ENCODE measurements around the gene ELAVL2.

DNA sequence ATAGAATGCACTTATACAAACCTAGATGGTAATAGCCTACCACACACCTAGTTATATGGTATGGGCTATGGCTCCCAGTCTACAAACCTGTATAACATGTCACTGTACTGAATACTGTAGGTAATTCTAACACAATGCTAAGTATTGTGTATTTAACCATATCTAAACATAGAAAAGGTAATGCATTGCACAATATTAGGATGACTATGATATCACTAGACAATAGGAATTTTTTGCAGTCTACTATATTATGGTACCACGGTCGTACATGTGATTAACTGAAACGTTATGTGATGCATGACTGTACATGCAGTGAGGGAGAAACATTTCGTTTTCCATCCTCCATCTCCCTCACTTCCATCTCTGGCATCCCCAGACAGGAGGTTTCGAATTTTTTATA lies 130.5 kb downstream of the ELAVL2 start:
- no peak for TF ChIP-seq POLR2A (IDR thresholded peaks at IDR 0.05)
- TF ChIP-seq, protein P1, sequence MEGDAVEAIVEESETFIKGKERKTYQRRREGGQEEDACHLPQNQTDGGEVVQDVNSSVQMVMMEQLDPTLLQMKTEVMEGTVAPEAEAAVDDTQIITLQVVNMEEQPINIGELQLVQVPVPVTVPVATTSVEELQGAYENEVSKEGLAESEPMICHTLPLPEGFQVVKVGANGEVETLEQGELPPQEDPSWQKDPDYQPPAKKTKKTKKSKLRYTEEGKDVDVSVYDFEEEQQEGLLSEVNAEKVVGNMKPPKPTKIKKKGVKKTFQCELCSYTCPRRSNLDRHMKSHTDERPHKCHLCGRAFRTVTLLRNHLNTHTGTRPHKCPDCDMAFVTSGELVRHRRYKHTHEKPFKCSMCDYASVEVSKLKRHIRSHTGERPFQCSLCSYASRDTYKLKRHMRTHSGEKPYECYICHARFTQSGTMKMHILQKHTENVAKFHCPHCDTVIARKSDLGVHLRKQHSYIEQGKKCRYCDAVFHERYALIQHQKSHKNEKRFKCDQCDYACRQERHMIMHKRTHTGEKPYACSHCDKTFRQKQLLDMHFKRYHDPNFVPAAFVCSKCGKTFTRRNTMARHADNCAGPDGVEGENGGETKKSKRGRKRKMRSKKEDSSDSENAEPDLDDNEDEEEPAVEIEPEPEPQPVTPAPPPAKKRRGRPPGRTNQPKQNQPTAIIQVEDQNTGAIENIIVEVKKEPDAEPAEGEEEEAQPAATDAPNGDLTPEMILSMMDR (IDR thresholded peaks at IDR 0.05) = no peak
